ENCODE results near the gene FEM1B. TPM values are rescaled to one million over a fixed set of nuclear protein-coding genes. Genes with fewer than 3 reads are reported as not detected.

Gene FEM1B
- total and polyA plus RNA-seq, 2 of the 8 experiments (the other 6 are each of a cell fraction or from before 2014, with no cell fraction given) = 36.1 to 83.8 TPM

DNA sequence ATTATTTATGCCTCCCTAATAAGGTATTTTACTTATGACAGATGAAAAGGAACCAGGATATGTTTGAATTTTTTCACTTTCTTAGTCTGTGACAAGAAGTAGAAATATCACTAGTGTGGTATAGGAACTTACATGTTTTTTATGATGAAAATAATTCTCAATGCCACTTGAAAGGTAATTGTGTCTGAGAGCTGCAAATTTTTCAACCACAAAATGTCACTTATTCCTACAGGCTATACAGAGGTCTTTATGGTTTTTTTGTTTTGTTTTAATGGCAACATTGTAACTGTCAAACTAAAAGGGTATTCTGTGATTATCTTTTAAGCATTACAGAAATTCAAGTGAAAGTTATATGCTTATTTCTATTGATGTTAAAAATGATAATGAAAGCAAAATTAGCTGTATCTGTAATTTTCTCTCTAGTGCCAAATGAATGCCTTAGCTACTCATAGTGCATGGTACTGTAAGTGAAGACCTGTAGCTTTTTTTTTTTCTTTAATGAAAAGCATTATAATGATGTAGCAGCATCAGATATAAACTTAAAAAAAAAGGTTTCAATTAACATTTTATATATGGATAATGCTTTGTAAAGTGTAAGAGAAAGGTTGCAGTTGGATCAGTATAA is 14.7 kb downstream of the FEM1B start (continued):
- TF ChIP-seq, protein P1, sequence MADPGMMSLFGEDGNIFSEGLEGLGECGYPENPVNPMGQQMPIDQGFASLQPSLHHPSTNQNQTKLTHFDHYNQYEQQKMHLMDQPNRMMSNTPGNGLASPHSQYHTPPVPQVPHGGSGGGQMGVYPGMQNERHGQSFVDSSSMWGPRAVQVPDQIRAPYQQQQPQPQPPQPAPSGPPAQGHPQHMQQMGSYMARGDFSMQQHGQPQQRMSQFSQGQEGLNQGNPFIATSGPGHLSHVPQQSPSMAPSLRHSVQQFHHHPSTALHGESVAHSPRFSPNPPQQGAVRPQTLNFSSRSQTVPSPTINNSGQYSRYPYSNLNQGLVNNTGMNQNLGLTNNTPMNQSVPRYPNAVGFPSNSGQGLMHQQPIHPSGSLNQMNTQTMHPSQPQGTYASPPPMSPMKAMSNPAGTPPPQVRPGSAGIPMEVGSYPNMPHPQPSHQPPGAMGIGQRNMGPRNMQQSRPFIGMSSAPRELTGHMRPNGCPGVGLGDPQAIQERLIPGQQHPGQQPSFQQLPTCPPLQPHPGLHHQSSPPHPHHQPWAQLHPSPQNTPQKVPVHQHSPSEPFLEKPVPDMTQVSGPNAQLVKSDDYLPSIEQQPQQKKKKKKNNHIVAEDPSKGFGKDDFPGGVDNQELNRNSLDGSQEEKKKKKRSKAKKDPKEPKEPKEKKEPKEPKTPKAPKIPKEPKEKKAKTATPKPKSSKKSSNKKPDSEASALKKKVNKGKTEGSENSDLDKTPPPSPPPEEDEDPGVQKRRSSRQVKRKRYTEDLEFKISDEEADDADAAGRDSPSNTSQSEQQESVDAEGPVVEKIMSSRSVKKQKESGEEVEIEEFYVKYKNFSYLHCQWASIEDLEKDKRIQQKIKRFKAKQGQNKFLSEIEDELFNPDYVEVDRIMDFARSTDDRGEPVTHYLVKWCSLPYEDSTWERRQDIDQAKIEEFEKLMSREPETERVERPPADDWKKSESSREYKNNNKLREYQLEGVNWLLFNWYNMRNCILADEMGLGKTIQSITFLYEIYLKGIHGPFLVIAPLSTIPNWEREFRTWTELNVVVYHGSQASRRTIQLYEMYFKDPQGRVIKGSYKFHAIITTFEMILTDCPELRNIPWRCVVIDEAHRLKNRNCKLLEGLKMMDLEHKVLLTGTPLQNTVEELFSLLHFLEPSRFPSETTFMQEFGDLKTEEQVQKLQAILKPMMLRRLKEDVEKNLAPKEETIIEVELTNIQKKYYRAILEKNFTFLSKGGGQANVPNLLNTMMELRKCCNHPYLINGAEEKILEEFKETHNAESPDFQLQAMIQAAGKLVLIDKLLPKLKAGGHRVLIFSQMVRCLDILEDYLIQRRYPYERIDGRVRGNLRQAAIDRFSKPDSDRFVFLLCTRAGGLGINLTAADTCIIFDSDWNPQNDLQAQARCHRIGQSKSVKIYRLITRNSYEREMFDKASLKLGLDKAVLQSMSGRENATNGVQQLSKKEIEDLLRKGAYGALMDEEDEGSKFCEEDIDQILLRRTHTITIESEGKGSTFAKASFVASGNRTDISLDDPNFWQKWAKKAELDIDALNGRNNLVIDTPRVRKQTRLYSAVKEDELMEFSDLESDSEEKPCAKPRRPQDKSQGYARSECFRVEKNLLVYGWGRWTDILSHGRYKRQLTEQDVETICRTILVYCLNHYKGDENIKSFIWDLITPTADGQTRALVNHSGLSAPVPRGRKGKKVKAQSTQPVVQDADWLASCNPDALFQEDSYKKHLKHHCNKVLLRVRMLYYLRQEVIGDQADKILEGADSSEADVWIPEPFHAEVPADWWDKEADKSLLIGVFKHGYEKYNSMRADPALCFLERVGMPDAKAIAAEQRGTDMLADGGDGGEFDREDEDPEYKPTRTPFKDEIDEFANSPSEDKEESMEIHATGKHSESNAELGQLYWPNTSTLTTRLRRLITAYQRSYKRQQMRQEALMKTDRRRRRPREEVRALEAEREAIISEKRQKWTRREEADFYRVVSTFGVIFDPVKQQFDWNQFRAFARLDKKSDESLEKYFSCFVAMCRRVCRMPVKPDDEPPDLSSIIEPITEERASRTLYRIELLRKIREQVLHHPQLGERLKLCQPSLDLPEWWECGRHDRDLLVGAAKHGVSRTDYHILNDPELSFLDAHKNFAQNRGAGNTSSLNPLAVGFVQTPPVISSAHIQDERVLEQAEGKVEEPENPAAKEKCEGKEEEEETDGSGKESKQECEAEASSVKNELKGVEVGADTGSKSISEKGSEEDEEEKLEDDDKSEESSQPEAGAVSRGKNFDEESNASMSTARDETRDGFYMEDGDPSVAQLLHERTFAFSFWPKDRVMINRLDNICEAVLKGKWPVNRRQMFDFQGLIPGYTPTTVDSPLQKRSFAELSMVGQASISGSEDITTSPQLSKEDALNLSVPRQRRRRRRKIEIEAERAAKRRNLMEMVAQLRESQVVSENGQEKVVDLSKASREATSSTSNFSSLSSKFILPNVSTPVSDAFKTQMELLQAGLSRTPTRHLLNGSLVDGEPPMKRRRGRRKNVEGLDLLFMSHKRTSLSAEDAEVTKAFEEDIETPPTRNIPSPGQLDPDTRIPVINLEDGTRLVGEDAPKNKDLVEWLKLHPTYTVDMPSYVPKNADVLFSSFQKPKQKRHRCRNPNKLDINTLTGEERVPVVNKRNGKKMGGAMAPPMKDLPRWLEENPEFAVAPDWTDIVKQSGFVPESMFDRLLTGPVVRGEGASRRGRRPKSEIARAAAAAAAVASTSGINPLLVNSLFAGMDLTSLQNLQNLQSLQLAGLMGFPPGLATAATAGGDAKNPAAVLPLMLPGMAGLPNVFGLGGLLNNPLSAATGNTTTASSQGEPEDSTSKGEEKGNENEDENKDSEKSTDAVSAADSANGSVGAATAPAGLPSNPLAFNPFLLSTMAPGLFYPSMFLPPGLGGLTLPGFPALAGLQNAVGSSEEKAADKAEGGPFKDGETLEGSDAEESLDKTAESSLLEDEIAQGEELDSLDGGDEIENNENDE (IDR thresholded peaks at IDR 0.05; ENCODE audit: insufficient replicate concordance, low read length) = no peak
- TF ChIP-seq, protein P2, sequence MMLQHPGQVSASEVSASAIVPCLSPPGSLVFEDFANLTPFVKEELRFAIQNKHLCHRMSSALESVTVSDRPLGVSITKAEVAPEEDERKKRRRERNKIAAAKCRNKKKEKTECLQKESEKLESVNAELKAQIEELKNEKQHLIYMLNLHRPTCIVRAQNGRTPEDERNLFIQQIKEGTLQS (IDR thresholded peaks at IDR 0.05; ENCODE audit: insufficient read depth, low read depth, low read length) = no peak
- TF ChIP-seq TBP (IDR thresholded peaks at IDR 0.05; ENCODE audit: low read depth, low read length) = no peak

Measured in H1 (cell line).